PC-9 (cell line): ENCODE data around the gene CBFA2T3. TPM values are rescaled to one million over a fixed set of nuclear protein-coding genes. Genes with fewer than 3 reads are reported as not detected.

ENCODE experiments used
- BruUV-seq: library from RNA; stranded (reverse); fragments of 400-500 nt; replicated peaks from 2 replicates; lab custom pipeline; 2021; lab: Mats Ljungman, UMichigan
- CTCF ChIA-PET: fragments of 300-600 bp; sonication (Branson Sonifier 250); formaldehyde crosslinking; loops from one replicate; lab custom pipeline; 2022; ENCODE audit warnings: antibody characterized with exemption; lab: Charles Lee
- POLR2A ChIA-PET: fragments of 300-600 bp; sonication (Branson Sonifier 250); formaldehyde crosslinking; loops from one replicate; lab custom pipeline; 2022; ENCODE audit warnings: antibody characterized with exemption; ENCODE audit not compliant: unreplicated experiment; lab: Charles Lee
- DNase-seq, 2 experiments: peaks; one replicate each; pipeline versions ENCODE4 v3.0.0 to v3.0.0-alpha.2; 2015 to 2022; ENCODE audit warnings: mixed read lengths in 1 of 2
- H2AFZ ChIP-seq: fragments of 200-600 bp; sonication (generic); 2 replicates; pipeline ENCODE4 v1.8.1; 2017; ENCODE audit warnings: antibody characterized with exemption
- H3F3A ChIP-seq: fragments of 200-600 bp; sonication (generic); 2 replicates; pipeline ENCODE4 v1.8.1; 2017; ENCODE audit warnings: antibody characterized with exemption, mild to moderate bottlenecking, low read depth; ENCODE audit not compliant: insufficient read depth
- H3K27ac ChIP-seq: fragments of 200-600 bp; sonication (generic); 2 replicates; pipeline ENCODE4 v1.6.1; 2016; ENCODE audit warnings: mixed run types
- H3K27me3 ChIP-seq: fragments of 200-600 bp; sonication (generic); 2 replicates; pipeline ENCODE4 v1.6.1; 2016; ENCODE audit warnings: low read depth, mixed run types; ENCODE audit not compliant: insufficient read depth
- H3K36me3 ChIP-seq: fragments of 200-600 bp; sonication (generic); 2 replicates; pipeline ENCODE4 v1.6.1; 2016; ENCODE audit warnings: low read depth, mixed run types
- H3K4me1 ChIP-seq: fragments of 200-600 bp; sonication (generic); replicated peaks from 2 replicates; pipeline ENCODE4 v1.6.1; 2016; ENCODE audit warnings: mixed run types; ENCODE audit not compliant: insufficient read depth
- H3K4me2 ChIP-seq: fragments of 200-600 bp; sonication (generic); 2 replicates; pipeline ENCODE4 v1.6.1; 2017; ENCODE audit warnings: mixed run types
- H3K4me3 ChIP-seq: fragments of 200-600 bp; sonication (generic); 2 replicates; pipeline ENCODE4 v1.6.1; 2016; ENCODE audit warnings: mixed run types
- H3K79me2 ChIP-seq: fragments of 200-600 bp; sonication (generic); 2 replicates; pipeline ENCODE4 v1.6.1; 2017; ENCODE audit warnings: low read depth, mixed run types
- H3K9me2 ChIP-seq: fragments of 200-600 bp; sonication (generic); 2 replicates; pipeline ENCODE4 v1.8.1; 2017; ENCODE audit warnings: mild to moderate bottlenecking; ENCODE audit not compliant: insufficient read depth
- H3K9me3 ChIP-seq: fragments of 200-600 bp; sonication (generic); 2 replicates; pipeline ENCODE4 v1.8.1; 2016; ENCODE audit warnings: low read depth; ENCODE audit not compliant: insufficient read depth
- H4K20me1 ChIP-seq: fragments of 200-600 bp; sonication (generic); 2 replicates; pipeline ENCODE4 v1.8.1; 2017; ENCODE audit not compliant: insufficient read depth
- EZH2 ChIP-seq: fragments of 200-600 bp; sonication (generic); IDR thresholded peaks from 2 replicates; pipeline ENCODE4 v1.8.0; 2017; ENCODE audit warnings: antibody characterized with exemption, low read depth
- intact Hi-C: fragments of 100-400 bp; cut with micrococcal nuclease; formaldehyde crosslinking; loops from one replicate; pipeline ENCODE4 v1.10.0; 2022; ENCODE audit not compliant: unreplicated experiment
- total RNA-seq: library from RNA; stranded (reverse); gene quantifications from 2 replicates; pipeline ENCODE4 v1.2.3, GENCODE V29; 2021
- TF ChIP-seq, protein P1 (sequence below): fragments of 200-600 bp; sonication (generic); conservative IDR thresholded peaks from 2 replicates; pipeline ENCODE4 v1.6.1; 2017; ENCODE audit warnings: mixed run types, antibody characterized with exemption, mild to moderate bottlenecking, moderate library complexity

CBFA2T3 gene
- total RNA-seq, 1 experiment from 2014 or later, result 1.0 TPM

DNA sequence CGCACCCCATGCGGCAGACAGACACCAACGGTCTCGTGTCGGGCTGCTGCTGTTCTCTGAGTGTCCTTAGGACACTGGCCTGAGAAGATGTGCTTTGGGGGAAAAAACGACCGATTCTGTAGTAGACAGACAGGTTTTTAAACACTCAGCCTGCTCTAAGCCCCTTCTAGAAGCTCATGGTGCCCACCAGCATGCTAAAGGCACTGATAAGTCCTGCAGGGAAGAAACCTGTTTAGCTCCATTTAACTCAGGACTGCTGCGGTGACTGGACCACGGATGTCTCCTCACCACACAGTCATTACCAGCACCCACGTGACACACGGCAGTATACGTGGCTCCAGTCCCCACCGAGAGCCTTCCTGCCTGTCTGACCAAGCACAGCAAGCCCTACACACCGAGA is 146.2 kb downstream of the CBFA2T3 start:
- Histone ChIP-seq H3K27me3 (no peaks in the 10 kb centered on the region), H3K9me2 (no peaks in the 10 kb centered on the region), H3K4me1 (no peaks in the 10 kb centered on the region), H3K4me3 (no peak overlapping the region), H3K27ac (no peak overlapping the region), H4K20me1 (no peaks in the 10 kb centered on the region), H3F3A (no peaks in the 10 kb centered on the region), H3K36me3 (no peaks in the 10 kb centered on the region), H3K9me3 (no peaks in the 10 kb centered on the region), H3K4me2 (no peak overlapping the region), H3K79me2 (no peaks in the 10 kb centered on the region), H2AFZ (no peak overlapping the region)
- TF ChIP-seq, protein P1, sequence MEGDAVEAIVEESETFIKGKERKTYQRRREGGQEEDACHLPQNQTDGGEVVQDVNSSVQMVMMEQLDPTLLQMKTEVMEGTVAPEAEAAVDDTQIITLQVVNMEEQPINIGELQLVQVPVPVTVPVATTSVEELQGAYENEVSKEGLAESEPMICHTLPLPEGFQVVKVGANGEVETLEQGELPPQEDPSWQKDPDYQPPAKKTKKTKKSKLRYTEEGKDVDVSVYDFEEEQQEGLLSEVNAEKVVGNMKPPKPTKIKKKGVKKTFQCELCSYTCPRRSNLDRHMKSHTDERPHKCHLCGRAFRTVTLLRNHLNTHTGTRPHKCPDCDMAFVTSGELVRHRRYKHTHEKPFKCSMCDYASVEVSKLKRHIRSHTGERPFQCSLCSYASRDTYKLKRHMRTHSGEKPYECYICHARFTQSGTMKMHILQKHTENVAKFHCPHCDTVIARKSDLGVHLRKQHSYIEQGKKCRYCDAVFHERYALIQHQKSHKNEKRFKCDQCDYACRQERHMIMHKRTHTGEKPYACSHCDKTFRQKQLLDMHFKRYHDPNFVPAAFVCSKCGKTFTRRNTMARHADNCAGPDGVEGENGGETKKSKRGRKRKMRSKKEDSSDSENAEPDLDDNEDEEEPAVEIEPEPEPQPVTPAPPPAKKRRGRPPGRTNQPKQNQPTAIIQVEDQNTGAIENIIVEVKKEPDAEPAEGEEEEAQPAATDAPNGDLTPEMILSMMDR, result no peak
- TF ChIP-seq EZH2, result no peak
- no TSS peak for BruUV-seq
- POLR2A ChIA-PET, result interaction anchor here (0.5 kb wide), 1 partner anchor 362 kb away, joined by 15 read pairs; no protein-coding TSS in a partner anchor
- no peak for DNase-seq
- intact Hi-C loops, result no loop called here
- CTCF ChIA-PET, result no interaction called here

DNA sequence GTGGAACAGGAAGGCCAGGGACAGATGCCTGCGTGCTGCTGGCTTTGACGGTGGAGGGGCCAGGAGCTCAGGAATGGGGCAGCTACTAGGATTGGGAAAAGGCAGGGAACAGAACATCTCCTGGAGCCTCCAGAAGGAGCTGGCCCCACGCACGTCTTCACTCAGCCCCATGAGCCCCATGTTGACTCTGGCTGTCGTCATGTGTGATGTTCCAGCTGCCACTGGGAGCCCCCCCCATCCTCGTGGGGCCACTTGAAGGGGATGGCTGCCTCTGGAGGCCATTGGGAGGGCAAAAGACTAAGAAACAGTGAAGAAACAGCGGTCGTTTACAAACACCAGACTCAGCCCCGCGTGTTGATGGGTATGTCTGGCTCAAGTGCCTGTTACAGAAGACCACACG is 146.7 kb downstream of the CBFA2T3 start:
- no peak for DNase-seq
- ChIA-PET POLR2A (interaction anchor here (0.5 kb wide), 1 partner anchor 363 kb away, joined by 15 read pairs; no protein-coding TSS in a partner anchor), CTCF (no interaction called here)
- intact Hi-C loops, result no loop called here
- Histone ChIP-seq H3K4me1 (no peaks in the 10 kb centered on the region), H4K20me1 (no peaks in the 10 kb centered on the region), H3K9me3 (no peaks in the 10 kb centered on the region), H3K36me3 (no peaks in the 10 kb centered on the region), H3K79me2 (no peaks in the 10 kb centered on the region), H3F3A (no peaks in the 10 kb centered on the region), H2AFZ (no peak overlapping the region), H3K27me3 (no peaks in the 10 kb centered on the region), H3K27ac (no peak overlapping the region), H3K9me2 (no peaks in the 10 kb centered on the region), H3K4me3 (no peak overlapping the region), H3K4me2 (no peak overlapping the region)
- no peak for TF ChIP-seq EZH2
- TF ChIP-seq, protein P1, result no peak
- BruUV-seq, result no TSS peak

DNA sequence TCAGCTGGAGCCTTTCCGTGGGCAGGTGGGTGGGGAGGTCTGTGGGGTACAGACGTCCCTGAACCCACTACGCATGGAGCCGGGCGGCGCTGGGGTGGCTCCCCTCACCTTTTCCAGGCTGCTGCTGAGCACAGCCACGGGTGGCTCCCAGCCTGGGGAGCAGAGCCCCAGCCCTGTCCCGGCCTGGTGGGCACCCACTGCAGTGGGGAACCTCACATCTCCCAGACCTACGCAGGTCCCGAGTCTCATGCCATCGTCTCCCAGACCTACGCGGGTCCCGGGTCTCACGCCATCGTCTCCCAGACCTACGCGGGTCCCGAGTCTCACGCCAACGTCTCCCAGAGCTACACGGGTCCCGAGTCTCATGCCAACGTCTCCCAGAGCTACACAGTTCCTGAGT is 148.3 kb downstream of the CBFA2T3 start:
- H3K27me3 ChIP-seq, result no peaks in the 10 kb centered on the region
- H3K4me2 ChIP-seq, result no peak overlapping the region
- no peaks in the 10 kb centered on the region for H3F3A ChIP-seq
- H3K27ac ChIP-seq, result no peak overlapping the region
- no peak for DNase-seq
- H3K9me3 ChIP-seq, result no peaks in the 10 kb centered on the region
- H2AFZ ChIP-seq, result no peak overlapping the region
- no TSS peak for BruUV-seq
- no peaks in the 10 kb centered on the region for H3K9me2 ChIP-seq
- H4K20me1 ChIP-seq, result no peaks in the 10 kb centered on the region
- POLR2A ChIA-PET, result no interaction called here
- CTCF ChIA-PET, result no interaction called here
- H3K4me3 ChIP-seq, result no peak overlapping the region
- H3K79me2 ChIP-seq, result no peaks in the 10 kb centered on the region
- no peaks in the 10 kb centered on the region for H3K4me1 ChIP-seq
- no peaks in the 10 kb centered on the region for H3K36me3 ChIP-seq
- intact Hi-C loops, result no loop called here
- TF ChIP-seq EZH2, result no peak
- TF ChIP-seq, protein P1, result no peak
